Measurements from ENCODE around the gene ZNF524. TPM values are rescaled to one million over a fixed set of nuclear protein-coding genes. Genes with fewer than 3 reads are reported as not detected.
A peak's percentile ranks its signal among the peaks of the same experiment; 100 is the strongest.

The ZNF524 gene, protein sequence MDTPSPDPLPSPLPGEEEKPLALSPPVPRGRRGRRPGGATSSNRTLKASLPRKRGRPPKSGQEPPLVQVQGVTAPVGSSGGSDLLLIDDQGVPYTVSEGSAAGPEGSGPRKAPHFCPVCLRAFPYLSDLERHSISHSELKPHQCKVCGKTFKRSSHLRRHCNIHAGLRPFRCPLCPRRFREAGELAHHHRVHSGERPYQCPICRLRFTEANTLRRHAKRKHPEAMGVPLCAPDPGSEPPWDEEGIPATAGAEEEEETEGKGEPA
- 13.3 TPM for total RNA-seq
- polyA plus RNA-seq = 25.0 TPM
- long read RNA-seq, donor 1, partial matches to known transcripts = 0 of 4 reads
- long read RNA-seq, donor 1, other reads (novel, unspliced or antisense) = 0 of 4 reads
- long read RNA-seq, donor 2, transcript ZNF524-201 (2 exons, 1,102 nt) = major isoform, 15 of 26 reads
- long read RNA-seq, donor 2, transcript ZNF524-203 (1 exons, 1,260 nt) = minor isoform, 10 of 26 reads
- long read RNA-seq, donor 2, partial matches to known transcripts = 0 of 26 reads
- long read RNA-seq, donor 2, other reads (novel, unspliced or antisense) = 0 of 26 reads
- long read RNA-seq, donor 3, transcript ZNF524-201 (2 exons, 1,102 nt) = major isoform, 14 of 24 reads
- long read RNA-seq, donor 3, transcript ZNF524-203 (1 exons, 1,260 nt) = minor isoform, 10 of 24 reads
- long read RNA-seq, donor 3, partial matches to known transcripts = 0 of 24 reads
- long read RNA-seq, donor 3, other reads (novel, unspliced or antisense) = 0 of 24 reads
- long read RNA-seq, donor 4, transcript ZNF524-201 (2 exons, 1,102 nt) = major isoform, 10 of 12 reads
- long read RNA-seq, donor 4, partial matches to known transcripts = 0 of 12 reads
- long read RNA-seq, donor 4, other reads (novel, unspliced or antisense) = 0 of 12 reads
- long read RNA-seq, donor 5, transcript ZNF524-201 (2 exons, 1,102 nt) = major isoform, 18 of 22 reads
- long read RNA-seq, donor 5, partial matches to known transcripts = 0 of 22 reads
- long read RNA-seq, donor 5, other reads (novel, unspliced or antisense) = 0 of 22 reads
- long read RNA-seq, donor 6, transcript ZNF524-201 (2 exons, 1,102 nt) = major isoform, 8 of 12 reads
- long read RNA-seq, donor 6, partial matches to known transcripts = 0 of 12 reads
- long read RNA-seq, donor 6, other reads (novel, unspliced or antisense) = 0 of 12 reads
- long read RNA-seq, donor 7, partial matches to known transcripts = 0 of 6 reads
- long read RNA-seq, donor 7, other reads (novel, unspliced or antisense) = 0 of 6 reads
- long read RNA-seq, donor 8, partial matches to known transcripts = 0 of 5 reads
- long read RNA-seq, donor 8, other reads (novel, unspliced or antisense) = 0 of 5 reads
- long read RNA-seq, donor 9, transcript ZNF524-201 (2 exons, 1,102 nt) = major isoform, 7 of 8 reads
- long read RNA-seq, donor 9, partial matches to known transcripts = 0 of 8 reads
- long read RNA-seq, donor 9, other reads (novel, unspliced or antisense) = 0 of 8 reads
- long read RNA-seq, donor 10, transcript ZNF524-201 (2 exons, 1,102 nt) = major isoform, 8 of 9 reads
- long read RNA-seq, donor 10, partial matches to known transcripts = 0 of 9 reads
- long read RNA-seq, donor 10, other reads (novel, unspliced or antisense) = 0 of 9 reads

DNA sequence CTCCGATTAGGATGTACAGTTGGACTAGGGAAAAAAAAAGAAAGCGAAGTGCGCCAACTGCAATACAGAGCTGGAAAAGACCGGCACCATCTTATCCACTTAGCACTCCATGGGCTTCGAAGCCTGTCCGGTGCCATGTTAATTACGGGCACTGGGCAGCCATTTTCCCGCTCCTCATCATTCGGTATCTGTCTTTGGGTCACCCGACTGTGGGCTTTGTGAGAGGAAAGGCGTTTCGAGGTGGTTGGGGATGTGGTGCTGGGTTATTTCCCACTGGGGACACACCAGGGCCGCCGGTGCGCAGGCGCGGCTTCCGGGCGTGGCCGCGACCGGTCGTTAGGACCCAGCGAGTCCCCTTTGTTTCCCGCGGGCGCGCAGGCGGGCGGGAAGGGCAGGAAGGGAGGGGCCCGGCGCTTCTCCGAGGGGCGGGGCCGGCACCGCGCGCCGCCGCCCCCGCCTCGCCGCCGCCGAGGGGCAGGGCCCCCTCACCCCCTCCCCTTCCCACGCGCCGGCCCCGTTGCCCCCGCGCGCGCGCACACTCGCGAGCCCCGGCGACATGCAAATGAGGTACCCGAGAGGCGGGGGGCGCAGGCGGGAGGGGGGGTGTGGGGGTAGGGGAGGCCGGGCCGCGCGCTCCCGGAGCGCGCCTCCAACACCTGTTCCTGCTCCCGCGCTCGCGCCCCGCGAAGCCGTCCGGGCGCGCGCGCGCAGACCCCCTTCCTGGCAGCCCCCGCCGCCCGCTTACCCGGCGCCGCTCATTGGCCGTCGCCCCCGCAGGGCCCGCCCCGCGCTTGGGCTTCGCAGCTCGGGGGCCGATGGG lies at the start of gene ZNF524:
ZNF524 (plus strand) TSS at position 447 of the 820 bp plus-strand sequence. CDS start 1,825 bp downstream, outside the sequence.
- DNase-seq (ENCODE audit: low read depth in 6 of 9, low spot score in 9 of 9) = peak; percentile 92 to 99 (median 96)
- no peaks in the 10 kb centered on the region for H3K27me3 ChIP-seq (ENCODE audit: control insufficient read depth in 2 of 2, insufficient read depth in 1 of 2, low read length in 1 of 2)
- H3K4me1 ChIP-seq (ENCODE audit: control insufficient read depth in 2 of 2, insufficient read depth in 2 of 2, low read length in 2 of 2) = peaks cover 12 to 34% of the 10 kb centered on the region in 2 donors
- H3K4me3 ChIP-seq (ENCODE audit: low read length in 2 of 2) = peak within 1 kb of the TSS; percentile 75 to 92
- H3K9me3 ChIP-seq (ENCODE audit: control insufficient read depth in 2 of 2, insufficient read depth in 1 of 2, low read length in 1 of 2) = peaks cover 0 to 7% of the 10 kb centered on the region in 2 donors
- WGBS = under 1% methylated on average over 95 of the region's 97 CpGs
- peak within 1 kb of the TSS; percentile 95 to 100 for H3K27ac ChIP-seq (ENCODE audit: low read depth in 1 of 2, low read length in 1 of 2)
- peaks cover 21 to 23% of the 10 kb centered on the region in 2 donors for H3K36me3 ChIP-seq (ENCODE audit: control insufficient read depth in 2 of 2, insufficient read depth in 2 of 2, low read length in 1 of 2)

DNA sequence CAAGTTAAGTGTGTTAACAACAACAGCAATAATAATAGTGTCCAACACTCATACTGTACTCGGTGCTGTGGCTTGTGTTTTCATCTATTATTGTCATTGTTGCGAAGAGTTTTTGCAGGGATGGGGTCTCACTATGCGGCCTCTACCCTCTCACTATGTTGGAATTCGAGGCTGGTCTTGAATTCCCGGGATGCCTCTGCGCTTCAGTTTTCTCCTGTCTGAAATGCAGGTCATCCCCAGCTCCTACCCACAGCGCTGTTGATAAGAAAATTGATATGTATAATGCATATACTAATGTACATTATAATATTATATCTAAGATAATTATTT lies 49.8 kb upstream of the ZNF524 start:
- no peak for DNase-seq (ENCODE audit: low read depth in 6 of 9, low spot score in 9 of 9)
- 94% methylated on average over 7 of the region's 7 CpGs for WGBS

GRCh38 chr19:55552206-55552605 lies 47.9 kb upstream of the ZNF524 start:
- 90% methylated on average over 5 of the region's 5 CpGs for WGBS
- Histone ChIP-seq H3K9me3 (ENCODE audit: control insufficient read depth in 2 of 2, insufficient read depth in 1 of 2, low read length in 1 of 2) (no peaks in the 10 kb centered on the region), H3K4me1 (ENCODE audit: control insufficient read depth in 2 of 2, insufficient read depth in 2 of 2, low read length in 2 of 2) (no peaks in the 10 kb centered on the region), H3K27ac (ENCODE audit: low read depth in 1 of 2, low read length in 1 of 2) (no peak overlapping the region), H3K4me3 (ENCODE audit: low read length in 2 of 2) (no peak overlapping the region), H3K36me3 (ENCODE audit: control insufficient read depth in 2 of 2, insufficient read depth in 2 of 2, low read length in 1 of 2) (no peaks in the 10 kb centered on the region), H3K27me3 (ENCODE audit: control insufficient read depth in 2 of 2, insufficient read depth in 1 of 2, low read length in 1 of 2) (peaks cover 0 to 58% of the 10 kb centered on the region in 2 donors)
- DNase-seq (ENCODE audit: low read depth in 6 of 9, low spot score in 9 of 9) = no peak

More for the DNA sequence above, 49.8 kb upstream of the ZNF524 start:
- Histone ChIP-seq H3K27me3 (ENCODE audit: control insufficient read depth in 2 of 2, insufficient read depth in 1 of 2, low read length in 1 of 2) (peaks cover 0 to 68% of the 10 kb centered on the region in 2 donors), H3K36me3 (ENCODE audit: control insufficient read depth in 2 of 2, insufficient read depth in 2 of 2, low read length in 1 of 2) (no peaks in the 10 kb centered on the region), H3K9me3 (ENCODE audit: control insufficient read depth in 2 of 2, insufficient read depth in 1 of 2, low read length in 1 of 2) (no peaks in the 10 kb centered on the region), H3K4me3 (ENCODE audit: low read length in 2 of 2) (no peak overlapping the region), H3K4me1 (ENCODE audit: control insufficient read depth in 2 of 2, insufficient read depth in 2 of 2, low read length in 2 of 2) (no peaks in the 10 kb centered on the region), H3K27ac (ENCODE audit: low read depth in 1 of 2, low read length in 1 of 2) (no peak overlapping the region)

GRCh38 chr19:55552620-55553019 lies 47.5 kb upstream of the ZNF524 start:
- Histone ChIP-seq H3K9me3 (ENCODE audit: control insufficient read depth in 2 of 2, insufficient read depth in 1 of 2, low read length in 1 of 2) (no peaks in the 10 kb centered on the region), H3K4me3 (ENCODE audit: low read length in 2 of 2) (no peak overlapping the region), H3K36me3 (ENCODE audit: control insufficient read depth in 2 of 2, insufficient read depth in 2 of 2, low read length in 1 of 2) (no peaks in the 10 kb centered on the region), H3K27ac (ENCODE audit: low read depth in 1 of 2, low read length in 1 of 2) (no peak overlapping the region), H3K4me1 (ENCODE audit: control insufficient read depth in 2 of 2, insufficient read depth in 2 of 2, low read length in 2 of 2) (no peaks in the 10 kb centered on the region), H3K27me3 (ENCODE audit: control insufficient read depth in 2 of 2, insufficient read depth in 1 of 2, low read length in 1 of 2) (peaks cover 0 to 54% of the 10 kb centered on the region in 2 donors)
- DNase-seq (ENCODE audit: low read depth in 6 of 9, low spot score in 9 of 9) = no peak
- WGBS = 88% methylated on average over 13 of the region's 13 CpGs

- no peak overlapping the region for H3K4me3 ChIP-seq (ENCODE audit: low read length in 2 of 2)
- no peaks in the 10 kb centered on the region for H3K4me1 ChIP-seq (ENCODE audit: control insufficient read depth in 2 of 2, insufficient read depth in 2 of 2, low read length in 2 of 2)
- WGBS = 88% methylated on average over 13 of the region's 13 CpGs
- no peaks in the 10 kb centered on the region for H3K9me3 ChIP-seq (ENCODE audit: control insufficient read depth in 2 of 2, insufficient read depth in 1 of 2, low read length in 1 of 2)
- H3K27ac ChIP-seq (ENCODE audit: low read depth in 1 of 2, low read length in 1 of 2) = no peak overlapping the region
- no peak for DNase-seq (ENCODE audit: low read depth in 6 of 9, low spot score in 9 of 9)
- no peaks in the 10 kb centered on the region for H3K36me3 ChIP-seq (ENCODE audit: control insufficient read depth in 2 of 2, insufficient read depth in 2 of 2, low read length in 1 of 2)
- H3K27me3 ChIP-seq (ENCODE audit: control insufficient read depth in 2 of 2, insufficient read depth in 1 of 2, low read length in 1 of 2) = peaks cover 0 to 47% of the 10 kb centered on the region in 2 donors
These were observed 46.6 kb upstream of the ZNF524 start for GRCh38 chr19:55553217-55554182.

DNA sequence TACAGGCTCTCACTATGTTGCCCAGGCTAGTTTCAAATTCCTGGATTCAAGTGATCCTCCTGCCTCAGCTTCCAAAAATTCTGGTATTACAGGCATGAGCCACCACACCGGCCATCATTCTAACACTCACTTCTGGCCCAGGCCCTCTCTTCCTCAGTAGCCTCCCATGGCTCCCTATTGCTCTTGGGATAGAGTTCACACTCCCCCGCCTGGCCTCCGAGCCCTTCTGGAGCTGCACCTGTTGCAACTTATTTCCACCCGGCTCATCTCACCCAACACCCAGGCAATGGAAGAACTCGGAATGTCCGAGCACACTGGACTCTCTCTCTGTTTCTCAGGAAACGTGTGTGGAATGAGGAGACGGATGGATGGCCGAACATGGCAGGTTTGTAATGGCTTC lies 45.8 kb upstream of the ZNF524 start:
- Histone ChIP-seq H3K4me3 (ENCODE audit: low read length in 2 of 2) (no peak overlapping the region), H3K9me3 (ENCODE audit: control insufficient read depth in 2 of 2, insufficient read depth in 1 of 2, low read length in 1 of 2) (no peaks in the 10 kb centered on the region), H3K27me3 (ENCODE audit: control insufficient read depth in 2 of 2, insufficient read depth in 1 of 2, low read length in 1 of 2) (peaks cover 0 to 40% of the 10 kb centered on the region in 2 donors), H3K4me1 (ENCODE audit: control insufficient read depth in 2 of 2, insufficient read depth in 2 of 2, low read length in 2 of 2) (no peaks in the 10 kb centered on the region), H3K27ac (ENCODE audit: low read depth in 1 of 2, low read length in 1 of 2) (no peak overlapping the region), H3K36me3 (ENCODE audit: control insufficient read depth in 2 of 2, insufficient read depth in 2 of 2, low read length in 1 of 2) (no peaks in the 10 kb centered on the region)
- no peak for DNase-seq (ENCODE audit: low read depth in 6 of 9, low spot score in 9 of 9)
- 98% methylated on average over 9 of the region's 9 CpGs for WGBS

DNA sequence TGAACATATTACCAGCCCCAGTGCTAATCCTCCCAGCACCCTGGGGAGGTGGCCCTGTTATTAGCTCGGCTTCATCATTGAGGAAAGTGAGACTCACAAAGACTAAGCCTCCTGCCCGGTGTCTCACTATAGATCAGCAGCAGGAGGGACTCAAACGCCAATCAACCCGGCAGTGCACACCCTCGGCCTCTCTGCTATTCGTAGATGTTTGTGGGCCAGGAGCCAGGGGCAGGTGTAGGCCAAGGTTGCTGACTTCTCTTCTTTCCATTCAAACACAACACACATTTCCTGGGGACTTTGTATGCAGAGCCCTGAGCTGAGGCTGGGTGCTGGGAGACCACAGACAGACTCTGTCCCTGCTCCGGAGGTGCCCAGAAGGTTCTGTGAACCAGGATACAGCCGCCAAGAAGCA lies 45.3 kb upstream of the ZNF524 start:
- Histone ChIP-seq H3K4me1 (ENCODE audit: control insufficient read depth in 2 of 2, insufficient read depth in 2 of 2, low read length in 2 of 2) (no peaks in the 10 kb centered on the region), H3K9me3 (ENCODE audit: control insufficient read depth in 2 of 2, insufficient read depth in 1 of 2, low read length in 1 of 2) (no peaks in the 10 kb centered on the region), H3K27ac (ENCODE audit: low read depth in 1 of 2, low read length in 1 of 2) (no peak overlapping the region), H3K27me3 (ENCODE audit: control insufficient read depth in 2 of 2, insufficient read depth in 1 of 2, low read length in 1 of 2) (peaks cover 0 to 36% of the 10 kb centered on the region in 2 donors), H3K36me3 (ENCODE audit: control insufficient read depth in 2 of 2, insufficient read depth in 2 of 2, low read length in 1 of 2) (no peaks in the 10 kb centered on the region), H3K4me3 (ENCODE audit: low read length in 2 of 2) (no peak overlapping the region)
- DNase-seq (ENCODE audit: low read depth in 6 of 9, low spot score in 9 of 9) = no peak
- WGBS = 93% methylated on average over 8 of the region's 8 CpGs

Measured in thymus (tissue), 14 donors.